Muscle of leg (tissue), 11 donors: ENCODE data around the gene PTPRN2. TPM values are rescaled to one million over a fixed set of nuclear protein-coding genes. Genes with fewer than 3 reads are reported as not detected.

Experiments used
- DNase-seq: peaks from one replicate; pipeline ENCODE4 v3.0.0; 2013
- H3K27ac ChIP-seq: one replicate; pipeline ENCODE4 v1.5.1; 2013; ENCODE audit warnings: mild to moderate bottlenecking, low read length, control low read depth
- H3K27me3 ChIP-seq: one replicate; pipeline ENCODE4 v1.6.1; 2013; ENCODE audit warnings: low read length; ENCODE audit not compliant: control insufficient read depth, insufficient read depth
- H3K36me3 ChIP-seq: one replicate; pipeline ENCODE4 v1.6.1; 2013; ENCODE audit warnings: low read length; ENCODE audit not compliant: control insufficient read depth, insufficient read depth
- H3K4me1 ChIP-seq: one replicate; pipeline ENCODE4 v1.6.1; 2013; ENCODE audit warnings: low read length; ENCODE audit not compliant: control insufficient read depth, insufficient read depth
- H3K4me3 ChIP-seq: one replicate; pipeline ENCODE4 v1.5.1; 2013; ENCODE audit warnings: low read length, control low read depth
- H3K9me3 ChIP-seq: replicated peaks from 2 replicates; pipeline ENCODE4 v1.6.1; 2013; ENCODE audit warnings: low read depth, low read length; ENCODE audit not compliant: control insufficient read depth
- WGBS: methylation state at CpG from one replicate; pipeline ENCODE4 v1.1.5; 2013; ENCODE audit warnings: missing lambda C conversion rate; ENCODE audit not compliant: insufficient coverage; 5-methylcytosine and 5-hydroxymethylcytosine counted together
- polyA plus RNA-seq, 8 donors: library from polyadenylated mRNA; unstranded; fragments of 120-200 nt; gene quantifications; one replicate each; pipeline versions ENCODE4 v1.2.1 to v1.2.3, GENCODE V29; 2013; ENCODE audit warnings: inconsistent platforms in 1 of 8, low replicate concordance in 1 of 8; ENCODE audit not compliant: insufficient read length in 8 of 8, insufficient read depth in 1 of 8
- total RNA-seq: library from RNA; stranded (reverse); fragments of 120-200 nt; gene quantifications from one replicate; pipeline ENCODE4 v1.2.4, GENCODE V29; 2013

PTPRN2 gene
- total and polyA plus RNA-seq, 9 donors = 1.4 to 2.9 (median 2.3) TPM

DNA sequence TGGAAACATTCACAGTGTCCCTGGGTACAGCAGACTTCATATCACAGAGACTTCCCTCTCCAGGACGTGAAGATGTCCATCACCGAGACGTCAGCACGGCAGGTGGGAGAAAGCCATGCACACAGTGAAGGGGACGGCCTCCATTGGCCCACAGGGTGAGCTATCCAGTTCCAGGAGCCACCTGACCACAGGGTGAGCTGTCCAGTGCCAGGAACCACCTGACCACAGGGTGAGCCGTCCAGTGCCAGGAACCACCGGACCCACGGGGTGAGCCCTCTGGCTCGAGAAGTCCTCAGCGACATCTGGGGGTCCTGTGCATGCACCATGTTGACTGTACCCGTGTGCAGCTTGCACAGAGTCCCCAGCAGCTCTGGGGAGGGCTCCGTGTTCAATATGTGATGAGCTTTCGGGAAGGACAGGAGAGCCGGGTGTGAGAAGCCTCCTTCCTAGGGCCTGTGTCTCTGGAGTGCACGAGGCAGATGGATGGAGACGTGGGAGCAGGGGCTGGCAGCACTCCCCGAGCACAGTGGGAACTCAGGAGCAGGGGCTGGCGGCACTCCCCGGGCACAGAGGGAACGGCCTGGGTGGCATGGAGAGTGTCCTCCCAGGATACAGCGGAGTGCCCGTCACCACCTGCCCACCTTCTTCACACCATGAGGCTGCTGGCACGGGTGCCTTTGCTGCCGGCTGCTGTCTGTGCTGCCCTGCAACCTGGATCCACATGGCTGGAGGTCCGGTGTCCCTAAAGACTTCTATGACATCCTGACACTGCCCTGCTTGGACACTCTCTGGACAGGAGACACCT lies 634.6 kb downstream of the PTPRN2 start:
- H3K27ac ChIP-seq = no peak overlapping the region
- no peaks in the 10 kb centered on the region for H3K9me3 ChIP-seq
- H3K4me3 ChIP-seq = no peak overlapping the region
- H3K4me1 ChIP-seq = no peaks in the 10 kb centered on the region
- no peaks in the 10 kb centered on the region for H3K27me3 ChIP-seq
- H3K36me3 ChIP-seq = no peaks in the 10 kb centered on the region
- WGBS = 81% methylated on average over 22 of the region's 25 CpGs
- DNase-seq = no peak

DNA sequence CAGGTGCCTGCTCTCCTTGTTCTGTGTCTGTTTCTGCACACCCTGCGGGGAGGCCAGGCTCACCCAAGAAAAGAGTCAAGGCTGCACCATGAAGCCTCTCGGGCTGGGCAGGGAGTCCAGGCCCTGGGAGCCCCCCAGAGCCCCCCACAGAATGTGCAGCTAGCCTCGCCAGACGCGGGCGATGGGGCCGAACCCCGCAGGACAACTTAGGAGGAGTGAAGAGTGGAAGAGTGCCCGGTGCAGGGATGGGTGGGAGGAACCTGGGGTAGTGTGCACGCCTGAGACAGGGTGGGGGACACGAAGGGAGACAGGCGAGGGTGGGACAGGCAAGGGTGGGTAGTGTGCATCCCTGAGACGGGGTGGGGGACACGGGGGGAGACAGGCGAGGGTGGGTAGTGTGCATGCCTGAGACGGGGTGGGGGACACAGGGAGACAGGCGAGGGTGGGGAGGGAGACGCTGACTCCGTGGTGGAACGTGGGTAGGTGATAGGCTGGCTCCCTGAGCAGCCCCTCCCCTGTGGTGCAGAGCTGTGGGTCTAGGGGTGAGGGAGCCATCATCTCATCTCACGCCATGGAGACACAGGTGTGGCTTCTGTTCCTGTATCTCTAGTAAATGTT lies 635.5 kb downstream of the PTPRN2 start:
- no peak for DNase-seq
- no peaks in the 10 kb centered on the region for H3K4me1 ChIP-seq
- no peaks in the 10 kb centered on the region for H3K27me3 ChIP-seq
- H3K27ac ChIP-seq = no peak overlapping the region
- H3K4me3 ChIP-seq = no peak overlapping the region
- 83% methylated on average over 19 of the region's 21 CpGs for WGBS
- H3K9me3 ChIP-seq = peaks cover 4% of the 10 kb centered on the region
- H3K36me3 ChIP-seq = no peaks in the 10 kb centered on the region

DNA sequence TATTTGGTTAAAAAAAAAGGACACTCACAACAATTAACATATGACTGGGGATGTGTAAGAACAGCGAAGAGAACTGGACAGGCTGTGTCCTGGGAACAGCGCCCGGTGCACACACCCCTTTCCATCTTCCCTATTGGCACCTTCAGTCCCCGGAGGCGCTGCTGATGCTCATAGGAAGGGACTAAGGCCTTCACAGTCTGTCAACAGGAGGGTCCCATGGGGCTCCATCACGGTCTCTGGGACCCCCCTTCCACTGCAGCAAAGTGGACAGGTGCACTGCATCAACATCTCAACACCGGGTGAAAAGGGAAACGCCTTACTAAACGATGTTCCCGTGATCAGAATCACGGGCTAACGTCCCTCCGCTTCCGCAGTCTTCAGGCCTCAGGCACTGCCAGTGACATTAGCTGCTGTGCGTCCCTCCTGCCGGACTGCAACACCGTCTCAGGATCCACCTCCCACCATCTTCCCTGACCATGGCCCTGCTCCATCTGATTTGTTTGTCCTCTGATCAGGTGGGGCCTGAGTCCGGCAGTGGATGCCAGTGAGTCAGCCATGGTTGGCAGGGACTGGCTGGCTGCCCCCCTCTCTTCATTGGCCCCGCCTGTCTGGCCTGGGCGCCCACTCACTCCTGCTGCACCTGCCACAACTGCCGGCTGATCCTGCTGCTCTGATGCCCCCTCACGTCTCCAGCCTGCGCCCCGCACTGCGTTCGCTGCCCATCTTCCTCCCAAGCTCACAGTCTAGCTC lies 636.1 kb downstream of the PTPRN2 start:
- H3K4me1 ChIP-seq = no peaks in the 10 kb centered on the region
- H3K27ac ChIP-seq = no peak overlapping the region
- H3K4me3 ChIP-seq = no peak overlapping the region
- DNase-seq = no peak
- H3K9me3 ChIP-seq = peaks cover 5% of the 10 kb centered on the region
- no peaks in the 10 kb centered on the region for H3K27me3 ChIP-seq
- WGBS = 81% methylated on average over 21 of the region's 26 CpGs
- no peaks in the 10 kb centered on the region for H3K36me3 ChIP-seq

DNA sequence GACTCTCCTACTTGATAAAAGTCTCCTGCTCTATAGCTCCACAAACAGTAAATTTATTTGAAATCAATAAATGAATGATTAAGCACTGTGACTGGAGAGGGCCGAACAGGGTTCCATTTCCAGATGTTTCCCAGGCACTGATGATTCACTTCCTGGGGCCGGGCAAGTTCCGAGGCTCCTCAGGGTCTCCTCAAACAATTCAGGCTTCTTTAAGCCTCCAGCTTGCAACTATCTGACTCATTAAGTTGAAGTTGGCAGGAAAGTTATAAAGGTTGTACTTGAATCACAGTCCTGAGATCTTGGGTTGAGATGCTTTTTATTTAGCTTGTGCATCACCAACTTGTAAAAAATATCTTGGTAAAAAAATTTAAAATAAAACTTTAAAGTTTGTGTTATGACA lies 637.9 kb downstream of the PTPRN2 start:
- Histone ChIP-seq H3K9me3 (peaks cover 5% of the 10 kb centered on the region), H3K4me3 (no peak overlapping the region), H3K4me1 (no peaks in the 10 kb centered on the region), H3K27me3 (no peaks in the 10 kb centered on the region), H3K27ac (no peak overlapping the region), H3K36me3 (no peaks in the 10 kb centered on the region)
- WGBS = no CpG with 5 or more reads among the region's 3 CpGs
- DNase-seq = no peak

DNA sequence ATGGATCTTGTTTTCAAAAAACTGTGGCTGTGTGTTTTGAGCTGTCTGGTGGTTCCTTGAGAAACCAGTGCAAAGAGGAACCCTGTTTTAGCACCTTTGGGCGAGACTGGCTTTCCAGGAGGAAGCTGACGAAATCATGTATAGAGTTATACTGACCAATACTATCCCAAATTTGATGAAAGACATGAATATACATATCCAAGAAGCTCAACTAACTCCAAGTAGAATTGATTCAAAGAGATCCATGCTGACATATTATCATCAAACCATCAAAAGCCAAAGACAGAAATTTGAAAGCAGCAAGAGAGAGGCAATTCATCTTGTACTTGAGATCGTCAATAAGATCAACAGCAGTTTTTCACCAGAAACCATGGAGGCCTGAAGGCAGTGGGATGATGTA lies 640.1 kb downstream of the PTPRN2 start:
- Histone ChIP-seq H3K9me3 (peaks cover 5% of the 10 kb centered on the region), H3K27me3 (no peaks in the 10 kb centered on the region), H3K36me3 (no peaks in the 10 kb centered on the region), H3K27ac (no peak overlapping the region), H3K4me3 (no peak overlapping the region), H3K4me1 (no peaks in the 10 kb centered on the region)
- DNase-seq = no peak
- 100% methylated on average over 1 of the region's 3 CpGs for WGBS

DNA sequence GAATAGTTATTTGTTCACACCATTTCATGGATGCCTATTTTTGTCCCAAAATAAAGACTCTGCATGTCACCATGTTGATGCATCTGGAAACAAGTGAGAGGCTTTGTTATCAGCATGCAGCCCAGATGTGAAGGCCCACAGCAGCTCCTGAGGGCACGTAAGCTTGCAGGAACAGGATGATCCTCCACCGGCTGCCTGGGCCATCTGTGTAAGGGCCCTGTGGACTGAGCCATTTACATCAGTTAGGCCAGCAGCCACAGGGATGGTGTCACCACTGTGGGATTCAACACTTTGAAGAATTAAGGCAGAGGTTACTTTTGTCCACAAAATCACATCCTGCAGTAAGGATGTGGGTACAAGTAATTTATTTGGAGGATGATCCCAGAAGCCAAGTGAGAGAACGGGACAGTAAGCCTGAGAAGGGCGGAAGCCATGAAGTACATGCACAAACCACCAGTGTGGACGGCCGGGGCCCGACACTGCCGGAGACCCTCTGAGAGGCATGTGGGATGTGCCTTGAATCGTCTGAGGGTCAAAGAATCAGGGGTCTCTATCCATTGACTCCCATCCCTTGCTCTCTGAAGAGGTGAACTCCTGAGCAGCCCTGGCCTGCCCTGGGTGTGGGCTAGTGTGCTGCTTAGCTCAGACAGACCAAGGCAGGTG lies 641.1 kb downstream of the PTPRN2 start:
- Histone ChIP-seq H3K4me3 (no peak overlapping the region), H3K4me1 (no peaks in the 10 kb centered on the region), H3K9me3 (peaks cover 5% of the 10 kb centered on the region), H3K27me3 (no peaks in the 10 kb centered on the region), H3K27ac (no peak overlapping the region), H3K36me3 (no peaks in the 10 kb centered on the region)
- 85% methylated on average over 9 of the region's 9 CpGs for WGBS
- DNase-seq = no peak

DNA sequence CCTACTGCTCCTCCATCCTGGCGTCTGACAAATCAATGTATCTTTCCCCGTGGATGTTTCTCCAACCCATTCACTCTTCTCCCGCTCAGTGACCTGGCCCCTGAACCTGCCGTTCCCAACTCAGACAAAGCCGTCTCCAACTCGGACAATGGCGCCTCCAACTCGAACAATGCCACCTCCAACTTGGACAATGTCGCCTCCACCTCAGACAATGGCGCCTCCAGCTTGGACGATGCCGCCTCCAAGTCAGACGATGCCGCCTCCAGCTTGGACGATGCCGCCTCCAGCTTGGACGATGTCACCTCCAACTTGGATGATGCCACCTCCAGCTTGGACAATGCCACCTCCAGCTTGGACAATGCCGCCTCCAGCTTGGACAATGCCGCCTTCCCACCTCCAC lies 642.2 kb downstream of the PTPRN2 start:
- DNase-seq = no peak
- no peaks in the 10 kb centered on the region for H3K36me3 ChIP-seq
- H3K27me3 ChIP-seq = no peaks in the 10 kb centered on the region
- no peak overlapping the region for H3K27ac ChIP-seq
- H3K4me3 ChIP-seq = no peak overlapping the region
- H3K9me3 ChIP-seq = peaks cover 5% of the 10 kb centered on the region
- WGBS = 97% methylated on average over 19 of the region's 19 CpGs
- H3K4me1 ChIP-seq = no peaks in the 10 kb centered on the region

DNA sequence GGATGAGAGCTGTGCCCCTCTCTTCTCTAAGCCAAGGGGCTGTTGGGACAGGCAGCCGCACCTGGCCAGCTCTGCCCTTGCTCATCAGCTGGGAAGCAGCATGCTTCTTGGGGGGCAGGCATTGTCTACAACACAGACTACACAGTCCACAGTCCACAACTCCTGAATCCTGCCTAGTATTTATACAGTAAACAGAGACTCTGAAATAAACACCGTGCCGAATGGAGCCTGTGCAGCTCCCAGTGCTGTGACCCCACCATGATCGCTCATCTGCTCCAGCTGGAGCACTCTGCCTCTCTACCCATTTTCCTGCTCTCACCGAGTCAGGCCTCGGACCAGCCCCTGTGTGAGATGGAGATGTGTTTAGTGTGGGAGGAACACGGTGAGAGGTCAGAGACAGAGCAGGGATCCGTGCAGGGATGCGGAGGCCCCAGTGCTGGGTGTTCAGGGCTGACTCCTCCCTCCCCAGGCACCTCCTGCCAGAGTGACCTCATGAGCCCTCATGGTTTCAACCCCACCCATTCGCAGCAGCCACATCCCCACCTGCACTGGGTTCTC lies 642.8 kb downstream of the PTPRN2 start:
- H3K27me3 ChIP-seq = no peaks in the 10 kb centered on the region
- no peaks in the 10 kb centered on the region for H3K4me1 ChIP-seq
- no peaks in the 10 kb centered on the region for H3K36me3 ChIP-seq
- no peak overlapping the region for H3K4me3 ChIP-seq
- H3K9me3 ChIP-seq = peaks cover 5% of the 10 kb centered on the region
- 90% methylated on average over 4 of the region's 10 CpGs for WGBS
- no peak for DNase-seq
- H3K27ac ChIP-seq = no peak overlapping the region

DNA sequence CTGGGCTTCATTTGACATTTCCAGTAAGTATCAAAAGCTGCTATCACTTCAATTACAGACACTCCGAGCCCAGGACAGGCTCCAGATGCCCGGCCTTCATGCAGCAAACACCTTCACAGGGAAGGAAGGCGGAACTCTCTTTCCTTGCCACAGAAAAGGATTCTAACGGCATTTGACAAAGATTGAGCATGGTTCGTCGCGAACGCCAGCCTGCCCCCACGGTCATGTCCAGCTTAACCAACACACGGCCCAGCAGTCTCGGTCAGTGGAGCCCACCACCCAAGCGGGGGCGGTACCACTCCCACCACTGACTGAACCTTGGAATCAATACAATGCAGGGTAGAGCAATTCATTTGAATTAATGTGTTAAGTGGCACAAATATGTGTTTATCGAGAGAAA lies 643.6 kb downstream of the PTPRN2 start:
- Histone ChIP-seq H3K36me3 (no peaks in the 10 kb centered on the region), H3K4me1 (no peaks in the 10 kb centered on the region), H3K9me3 (peaks cover 5% of the 10 kb centered on the region), H3K4me3 (no peak overlapping the region), H3K27me3 (no peaks in the 10 kb centered on the region), H3K27ac (no peak overlapping the region)
- WGBS = 85% methylated on average over 9 of the region's 14 CpGs
- DNase-seq = no peak
